ENCODE results near the gene RUNX1.

The RUNX1 gene

GRCh38 chr21:34965200-34966174 lies 83.6 kb downstream of the RUNX1 start:
- no peak for TF ChIP-seq CTCF (IDR thresholded peaks at IDR 0.05; ENCODE audit: low read depth, low read length)
- Histone ChIP-seq H3K36me3 (no peaks in the 10 kb centered on the region), H3K9me3 (no peaks in the 10 kb centered on the region), H3K27me3 (no peaks in the 10 kb centered on the region), H3K4me1 (no peaks in the 10 kb centered on the region), H3K4me3 (ENCODE audit: low read depth, low read length) (no peak overlapping the region)
- no peak for DNase-seq

- TF ChIP-seq CTCF (IDR thresholded peaks at IDR 0.05; ENCODE audit: low read depth, low read length), result no peak
- Histone ChIP-seq H3K27me3 (no peaks in the 10 kb centered on the region), H3K9me3 (no peaks in the 10 kb centered on the region), H3K36me3 (no peaks in the 10 kb centered on the region), H3K4me3 (ENCODE audit: low read depth, low read length) (no peak overlapping the region), H3K4me1 (no peaks in the 10 kb centered on the region)
- no peak for DNase-seq
Measured at GRCh38 chr21:34962586-34963222, 86.4 kb downstream of the RUNX1 start.

- H3K27me3 ChIP-seq, result no peaks in the 10 kb centered on the region
- H3K9me3 ChIP-seq, result no peaks in the 10 kb centered on the region
- no peak for DNase-seq
- no peaks in the 10 kb centered on the region for H3K4me1 ChIP-seq
- H3K36me3 ChIP-seq, result no peaks in the 10 kb centered on the region
- TF ChIP-seq CTCF (IDR thresholded peaks at IDR 0.05; ENCODE audit: low read depth, low read length), result no peak
- no peak overlapping the region for H3K4me3 ChIP-seq (ENCODE audit: low read depth, low read length)
Measured at GRCh38 chr21:34962136-34962535, 87.0 kb downstream of the RUNX1 start.

GRCh38 chr21:34960687-34961086 lies 88.4 kb downstream of the RUNX1 start:
- no peak for TF ChIP-seq CTCF (IDR thresholded peaks at IDR 0.05; ENCODE audit: low read depth, low read length)
- Histone ChIP-seq H3K36me3 (no peaks in the 10 kb centered on the region), H3K4me3 (ENCODE audit: low read depth, low read length) (no peak overlapping the region), H3K4me1 (no peaks in the 10 kb centered on the region), H3K9me3 (no peaks in the 10 kb centered on the region), H3K27me3 (no peaks in the 10 kb centered on the region)
- DNase-seq, result no peak

GRCh38 chr21:34959607-34960006 lies 89.5 kb downstream of the RUNX1 start:
- no peaks in the 10 kb centered on the region for H3K36me3 ChIP-seq
- no peak overlapping the region for H3K4me3 ChIP-seq (ENCODE audit: low read depth, low read length)
- no peak for TF ChIP-seq CTCF (IDR thresholded peaks at IDR 0.05; ENCODE audit: low read depth, low read length)
- H3K4me1 ChIP-seq, result no peaks in the 10 kb centered on the region
- no peaks in the 10 kb centered on the region for H3K9me3 ChIP-seq
- H3K27me3 ChIP-seq, result no peaks in the 10 kb centered on the region
- DNase-seq, result no peak

GRCh38 chr21:34958040-34958439 lies 91.1 kb downstream of the RUNX1 start:
- no peak for DNase-seq
- Histone ChIP-seq H3K4me3 (ENCODE audit: low read depth, low read length) (no peak overlapping the region), H3K4me1 (no peaks in the 10 kb centered on the region), H3K9me3 (no peaks in the 10 kb centered on the region), H3K36me3 (no peaks in the 10 kb centered on the region), H3K27me3 (no peaks in the 10 kb centered on the region)
- no peak for TF ChIP-seq CTCF (IDR thresholded peaks at IDR 0.05; ENCODE audit: low read depth, low read length)
